ENCODE measurements around the gene CNGA2. TPM values are rescaled to one million over a fixed set of nuclear protein-coding genes. Genes with fewer than 3 reads are reported as not detected.

Gene CNGA2
- total RNA-seq, 1 donor from 2014 or later, result not detected

DNA sequence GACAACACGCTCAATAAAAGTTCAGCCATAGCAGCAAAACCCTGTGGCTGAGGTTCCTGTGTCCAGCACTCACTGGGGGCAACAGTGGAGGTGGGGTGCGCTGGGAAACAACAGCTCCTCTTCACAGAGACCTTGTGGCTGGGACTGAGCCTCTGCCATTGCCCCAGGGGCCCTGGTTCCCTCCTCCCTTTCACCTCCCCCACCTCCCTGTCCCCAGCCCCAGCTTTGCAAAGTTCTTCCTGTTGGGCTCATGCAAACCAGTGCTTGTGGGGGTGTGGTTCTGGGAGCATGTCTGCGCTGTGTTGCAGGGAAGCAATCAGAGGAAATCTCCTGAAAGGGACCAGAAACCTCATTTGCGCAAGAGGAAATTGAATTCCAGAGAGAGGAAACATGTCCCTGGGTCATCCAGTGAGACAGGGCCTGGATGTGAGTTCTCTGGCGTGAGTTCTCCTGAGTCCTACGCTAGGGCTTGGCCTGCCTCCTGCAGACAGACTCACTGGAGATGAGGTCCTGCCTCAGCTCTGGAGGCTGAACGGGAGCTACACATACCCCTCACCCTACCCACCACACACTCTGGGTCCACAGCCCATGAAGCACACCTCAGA, 11.3 kb upstream of the CNGA2 start:
- no peaks in the 10 kb centered on the region for H3K9me3 Mint-ChIP-seq (ENCODE audit: unreplicated experiment)
- no peak for FAIRE-seq

DNA sequence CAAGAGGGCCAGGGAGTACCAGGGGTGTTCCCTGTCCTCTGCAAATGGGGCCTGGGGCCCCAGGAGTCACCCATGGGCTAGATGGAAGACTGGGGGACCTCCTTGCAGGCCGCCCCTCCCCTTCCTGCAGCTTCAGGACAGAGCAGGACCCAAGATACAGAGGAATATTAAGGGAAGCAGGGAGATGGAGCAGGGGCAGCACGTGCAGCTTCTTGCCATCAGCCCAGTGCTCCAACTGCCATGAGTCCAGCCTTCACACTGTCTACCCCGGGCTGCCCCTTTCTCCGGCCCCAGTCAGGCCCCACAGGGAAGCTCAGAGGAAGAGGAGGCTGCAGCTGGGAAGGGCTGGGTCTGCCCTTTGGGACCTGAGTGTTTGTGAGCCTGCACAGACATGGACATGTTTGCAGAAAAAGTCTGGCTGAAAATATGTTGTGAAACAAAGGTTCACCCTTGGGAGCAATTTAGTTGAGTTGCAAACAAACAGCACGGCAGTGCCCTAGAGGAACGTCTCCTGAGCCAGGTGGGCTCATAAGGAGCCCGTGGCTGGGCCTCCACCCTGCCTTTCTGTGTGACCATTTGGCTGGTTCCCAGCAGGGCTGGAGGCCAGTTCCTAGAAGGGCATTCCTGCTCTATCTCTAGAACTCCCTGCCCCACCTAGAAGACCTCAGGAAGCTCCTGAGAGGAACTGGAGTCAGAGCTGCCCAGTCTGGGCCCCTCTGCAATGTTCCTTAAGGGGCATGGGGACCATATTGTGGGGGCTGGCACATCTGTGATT, 9.8 kb upstream of the CNGA2 start:
- H3K27ac ChIP-seq (ENCODE audit: low read depth, low read length), result no peak overlapping the region
- no peak for FAIRE-seq
- H3K9me3 Mint-ChIP-seq (ENCODE audit: unreplicated experiment), result no peaks in the 10 kb centered on the region

More for the DNA sequence above, 11.3 kb upstream of the CNGA2 start:
- Histone ChIP-seq H3K27ac (ENCODE audit: low read depth, low read length) (no peak overlapping the region), H3K9me3 (ENCODE audit: insufficient read depth, low read depth, low read length) (no peaks in the 10 kb centered on the region), H2AFZ (ENCODE audit: low read depth, low read length) (no peak overlapping the region), H3K4me3 (ENCODE audit: insufficient read depth, low read depth, low read length) (no peak overlapping the region), H3K4me1 (ENCODE audit: insufficient read depth, low read length) (no peaks in the 10 kb centered on the region), H3K4me2 (ENCODE audit: low read length) (no peak overlapping the region), H3K27me3 (ENCODE audit: insufficient read depth, low read length) (no peaks in the 10 kb centered on the region), H3K36me3 (ENCODE audit: insufficient read depth, low read length) (no peaks in the 10 kb centered on the region), H3K9ac (ENCODE audit: low read length) (no peak overlapping the region), H4K20me1 (ENCODE audit: insufficient read depth, low read length) (no peaks in the 10 kb centered on the region), H3K79me2 (ENCODE audit: insufficient read depth, low read length) (no peaks in the 10 kb centered on the region)
- Mint-ChIP-seq H3K27me3 (ENCODE audit: low read depth, unreplicated experiment) (peaks cover 8% of the 10 kb centered on the region), H3K4me1 (ENCODE audit: low read depth, unreplicated experiment) (no peaks in the 10 kb centered on the region), H3K36me3 (ENCODE audit: low read depth, unreplicated experiment) (no peaks in the 10 kb centered on the region), H3K4me3 (ENCODE audit: unreplicated experiment) (no peak overlapping the region), H3K27ac (ENCODE audit: unreplicated experiment) (no peak overlapping the region)
- TF ChIP-seq EZH2 (IDR thresholded peaks at IDR 0.05; ENCODE audit: insufficient read depth, low read length), result no peak
- TF ChIP-seq, protein P1, sequence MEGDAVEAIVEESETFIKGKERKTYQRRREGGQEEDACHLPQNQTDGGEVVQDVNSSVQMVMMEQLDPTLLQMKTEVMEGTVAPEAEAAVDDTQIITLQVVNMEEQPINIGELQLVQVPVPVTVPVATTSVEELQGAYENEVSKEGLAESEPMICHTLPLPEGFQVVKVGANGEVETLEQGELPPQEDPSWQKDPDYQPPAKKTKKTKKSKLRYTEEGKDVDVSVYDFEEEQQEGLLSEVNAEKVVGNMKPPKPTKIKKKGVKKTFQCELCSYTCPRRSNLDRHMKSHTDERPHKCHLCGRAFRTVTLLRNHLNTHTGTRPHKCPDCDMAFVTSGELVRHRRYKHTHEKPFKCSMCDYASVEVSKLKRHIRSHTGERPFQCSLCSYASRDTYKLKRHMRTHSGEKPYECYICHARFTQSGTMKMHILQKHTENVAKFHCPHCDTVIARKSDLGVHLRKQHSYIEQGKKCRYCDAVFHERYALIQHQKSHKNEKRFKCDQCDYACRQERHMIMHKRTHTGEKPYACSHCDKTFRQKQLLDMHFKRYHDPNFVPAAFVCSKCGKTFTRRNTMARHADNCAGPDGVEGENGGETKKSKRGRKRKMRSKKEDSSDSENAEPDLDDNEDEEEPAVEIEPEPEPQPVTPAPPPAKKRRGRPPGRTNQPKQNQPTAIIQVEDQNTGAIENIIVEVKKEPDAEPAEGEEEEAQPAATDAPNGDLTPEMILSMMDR (IDR thresholded peaks at IDR 0.05; ENCODE audit: insufficient read depth, low read depth, low read length), result no peak
- no peak for DNase-seq (ENCODE audit: low read depth)

DNA sequence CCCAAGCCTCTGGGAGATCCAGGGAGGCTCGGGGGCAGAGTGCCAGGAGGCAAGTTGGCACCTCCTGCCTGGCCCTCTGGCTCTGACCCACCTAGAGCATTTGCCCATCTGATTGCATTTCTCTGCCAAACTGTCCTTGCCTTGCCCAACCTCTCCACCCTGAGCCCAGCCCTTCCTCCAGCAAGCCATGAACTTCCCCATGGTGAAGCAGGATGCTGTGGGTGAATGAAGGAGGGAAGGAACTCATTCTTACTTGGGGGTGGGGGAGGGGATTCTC, 9.3 kb upstream of the CNGA2 start:
- TF ChIP-seq EZH2 (IDR thresholded peaks at IDR 0.05; ENCODE audit: insufficient read depth, low read length), result no peak
- TF ChIP-seq, protein P1 (IDR thresholded peaks at IDR 0.05; ENCODE audit: insufficient read depth, low read depth, low read length), result no peak
- Histone ChIP-seq H3K79me2 (ENCODE audit: insufficient read depth, low read length) (no peaks in the 10 kb centered on the region), H2AFZ (ENCODE audit: low read depth, low read length) (no peak overlapping the region), H3K27me3 (ENCODE audit: insufficient read depth, low read length) (no peaks in the 10 kb centered on the region), H3K9ac (ENCODE audit: low read length) (no peak overlapping the region), H3K36me3 (ENCODE audit: insufficient read depth, low read length) (no peaks in the 10 kb centered on the region), H3K27ac (ENCODE audit: low read depth, low read length) (no peak overlapping the region), H3K9me3 (ENCODE audit: insufficient read depth, low read depth, low read length) (no peaks in the 10 kb centered on the region), H3K4me3 (ENCODE audit: insufficient read depth, low read depth, low read length) (no peak overlapping the region), H4K20me1 (ENCODE audit: insufficient read depth, low read length) (no peaks in the 10 kb centered on the region), H3K4me1 (ENCODE audit: insufficient read depth, low read length) (no peaks in the 10 kb centered on the region), H3K4me2 (ENCODE audit: low read length) (no peak overlapping the region)
- no peaks in the 10 kb centered on the region for H3K36me3 Mint-ChIP-seq (ENCODE audit: low read depth, unreplicated experiment)
- no peak overlapping the region for H3K27ac Mint-ChIP-seq (ENCODE audit: unreplicated experiment)
- H3K27me3 Mint-ChIP-seq (ENCODE audit: low read depth, unreplicated experiment), result peaks cover 4% of the 10 kb centered on the region
- H3K9me3 Mint-ChIP-seq (ENCODE audit: unreplicated experiment), result no peaks in the 10 kb centered on the region
- H3K4me3 Mint-ChIP-seq (ENCODE audit: unreplicated experiment), result no peak overlapping the region
- no peak for FAIRE-seq
- DNase-seq (ENCODE audit: low read depth), result no peak
- no peaks in the 10 kb centered on the region for H3K4me1 Mint-ChIP-seq (ENCODE audit: low read depth, unreplicated experiment)

More for the DNA sequence above, 9.8 kb upstream of the CNGA2 start:
- no peak for TF ChIP-seq EZH2 (IDR thresholded peaks at IDR 0.05; ENCODE audit: insufficient read depth, low read length)
- no peak overlapping the region for H3K4me3 Mint-ChIP-seq (ENCODE audit: unreplicated experiment)
- peaks cover 4% of the 10 kb centered on the region for H3K27me3 Mint-ChIP-seq (ENCODE audit: low read depth, unreplicated experiment)
- H3K4me2 ChIP-seq (ENCODE audit: low read length), result no peak overlapping the region
- H3K36me3 ChIP-seq (ENCODE audit: insufficient read depth, low read length), result no peaks in the 10 kb centered on the region
- no peak overlapping the region for H3K27ac Mint-ChIP-seq (ENCODE audit: unreplicated experiment)
- H3K36me3 Mint-ChIP-seq (ENCODE audit: low read depth, unreplicated experiment), result no peaks in the 10 kb centered on the region
- DNase-seq (ENCODE audit: low read depth), result no peak
- H3K9me3 ChIP-seq (ENCODE audit: insufficient read depth, low read depth, low read length), result no peaks in the 10 kb centered on the region
- no peak overlapping the region for H3K9ac ChIP-seq (ENCODE audit: low read length)
- no peak overlapping the region for H2AFZ ChIP-seq (ENCODE audit: low read depth, low read length)
- no peaks in the 10 kb centered on the region for H3K27me3 ChIP-seq (ENCODE audit: insufficient read depth, low read length)
- no peaks in the 10 kb centered on the region for H3K4me1 Mint-ChIP-seq (ENCODE audit: low read depth, unreplicated experiment)
- no peaks in the 10 kb centered on the region for H3K79me2 ChIP-seq (ENCODE audit: insufficient read depth, low read length)
- no peaks in the 10 kb centered on the region for H3K4me1 ChIP-seq (ENCODE audit: insufficient read depth, low read length)
- H3K4me3 ChIP-seq (ENCODE audit: insufficient read depth, low read depth, low read length), result no peak overlapping the region
- H4K20me1 ChIP-seq (ENCODE audit: insufficient read depth, low read length), result no peaks in the 10 kb centered on the region

Data from astrocyte (in vitro differentiated cells and primary cell).